Neural crest cell (in vitro differentiated cells): ENCODE results near the gene DEFB132. TPM values are rescaled to one million over a fixed set of nuclear protein-coding genes. Genes with fewer than 3 reads are reported as not detected.
A peak's percentile ranks its signal among the peaks of the same experiment; 100 is the strongest.

Experiments
- DNase-seq: peaks from one replicate; pipeline ENCODE4 v3.0.0; 2021; ENCODE audit warnings: low read depth, mixed read lengths, low spot score
- H3K27ac Mint-ChIP-seq: one replicate; pipeline ENCODE4 v1.8.0; 2021; ENCODE audit warnings: mild to moderate bottlenecking, mixed read lengths; ENCODE audit not compliant: unreplicated experiment
- H3K27me3 Mint-ChIP-seq: 2 replicates; pipeline ENCODE4 v1.8.0; 2021; ENCODE audit warnings: low read depth, mild to moderate bottlenecking, mixed read lengths
- H3K36me3 Mint-ChIP-seq: 2 replicates; pipeline ENCODE4 v1.8.0; 2021; ENCODE audit warnings: low read depth, mild to moderate bottlenecking, mixed read lengths
- H3K4me1 Mint-ChIP-seq: 2 replicates; pipeline ENCODE4 v1.8.0; 2021; ENCODE audit warnings: mixed read lengths
- H3K4me3 Mint-ChIP-seq: one replicate; pipeline ENCODE4 v1.8.0; 2021; ENCODE audit warnings: mild to moderate bottlenecking, mixed read lengths
- H3K9me3 Mint-ChIP-seq: 2 replicates; pipeline ENCODE4 v1.8.0; 2021; ENCODE audit warnings: mixed read lengths
- total RNA-seq: library from RNA; stranded (reverse); gene quantifications from 2 replicates; pipeline ENCODE4 v1.2.1, GENCODE V29; 2021
- TF ChIP-seq, protein P1 (sequence below): fragments of 200-600 bp; sonication (generic); conservative IDR thresholded peaks from 2 replicates; pipeline ENCODE4 v1.5.0; 2021; ENCODE audit warnings: antibody characterized with exemption, mild to moderate bottlenecking

Gene DEFB132
- total RNA-seq, 1 donor from 2014 or later: not detected

- peaks cover 2% of the 10 kb centered on the region for H3K36me3 Mint-ChIP-seq
- no peaks in the 10 kb centered on the region for H3K27me3 Mint-ChIP-seq
- H3K4me3 Mint-ChIP-seq: peak overlapping the region; percentile 88
- no peak for DNase-seq
- H3K27ac Mint-ChIP-seq: peak overlapping the region; percentile 89
- peaks cover 44% of the 10 kb centered on the region for H3K4me1 Mint-ChIP-seq
- TF ChIP-seq, protein P1, sequence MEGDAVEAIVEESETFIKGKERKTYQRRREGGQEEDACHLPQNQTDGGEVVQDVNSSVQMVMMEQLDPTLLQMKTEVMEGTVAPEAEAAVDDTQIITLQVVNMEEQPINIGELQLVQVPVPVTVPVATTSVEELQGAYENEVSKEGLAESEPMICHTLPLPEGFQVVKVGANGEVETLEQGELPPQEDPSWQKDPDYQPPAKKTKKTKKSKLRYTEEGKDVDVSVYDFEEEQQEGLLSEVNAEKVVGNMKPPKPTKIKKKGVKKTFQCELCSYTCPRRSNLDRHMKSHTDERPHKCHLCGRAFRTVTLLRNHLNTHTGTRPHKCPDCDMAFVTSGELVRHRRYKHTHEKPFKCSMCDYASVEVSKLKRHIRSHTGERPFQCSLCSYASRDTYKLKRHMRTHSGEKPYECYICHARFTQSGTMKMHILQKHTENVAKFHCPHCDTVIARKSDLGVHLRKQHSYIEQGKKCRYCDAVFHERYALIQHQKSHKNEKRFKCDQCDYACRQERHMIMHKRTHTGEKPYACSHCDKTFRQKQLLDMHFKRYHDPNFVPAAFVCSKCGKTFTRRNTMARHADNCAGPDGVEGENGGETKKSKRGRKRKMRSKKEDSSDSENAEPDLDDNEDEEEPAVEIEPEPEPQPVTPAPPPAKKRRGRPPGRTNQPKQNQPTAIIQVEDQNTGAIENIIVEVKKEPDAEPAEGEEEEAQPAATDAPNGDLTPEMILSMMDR: no peak
- H3K9me3 Mint-ChIP-seq: no peaks in the 10 kb centered on the region
Measured at GRCh38 chr20:308427-309038, 51.0 kb downstream of the DEFB132 start.

GRCh38 chr20:309306-309840 is 51.8 kb downstream of the DEFB132 start:
- Mint-ChIP-seq H3K36me3 (no peaks in the 10 kb centered on the region), H3K27ac (peak overlapping the region; percentile 100), H3K9me3 (no peaks in the 10 kb centered on the region), H3K4me3 (peak overlapping the region; percentile 88), H3K4me1 (peaks cover 40% of the 10 kb centered on the region), H3K27me3 (no peaks in the 10 kb centered on the region)
- TF ChIP-seq, protein P1: no peak
- no peak for DNase-seq

GRCh38 chr20:309841-310644 is 52.5 kb downstream of the DEFB132 start:
- Mint-ChIP-seq H3K4me1 (peaks cover 40% of the 10 kb centered on the region), H3K27ac (peak overlapping the region; percentile 100), H3K4me3 (peak overlapping the region; percentile 88), H3K36me3 (no peaks in the 10 kb centered on the region), H3K27me3 (no peaks in the 10 kb centered on the region), H3K9me3 (no peaks in the 10 kb centered on the region)
- TF ChIP-seq, protein P1: no peak
- peak; percentile 98 for DNase-seq

- no peaks in the 10 kb centered on the region for H3K36me3 Mint-ChIP-seq
- peak overlapping the region; percentile 88 for H3K4me3 Mint-ChIP-seq
- H3K9me3 Mint-ChIP-seq: no peaks in the 10 kb centered on the region
- H3K27me3 Mint-ChIP-seq: no peaks in the 10 kb centered on the region
- H3K27ac Mint-ChIP-seq: no peak overlapping the region
- TF ChIP-seq, protein P1: no peak
- DNase-seq: no peak
- H3K4me1 Mint-ChIP-seq: peaks cover 40% of the 10 kb centered on the region
Measured at GRCh38 chr20:310645-311044, 53.1 kb downstream of the DEFB132 start.

Other genes with a start within 250 kb of the DEFB132 start
- gene DEFB125, start 170.1 kb upstream of the DEFB132 start, total RNA-seq: not detected in 2 replicates
- gene DEFB126, start 115.1 kb upstream of the DEFB132 start, total RNA-seq: not detected in 2 replicates
- gene DEFB127, start 100.3 kb upstream of the DEFB132 start, total RNA-seq: not detected in 2 replicates
- not detected in 2 replicates for gene DEFB128, start 68.0 kb upstream of the DEFB132 start, total RNA-seq
- not detected in 2 replicates for gene DEFB129, start 30.5 kb upstream of the DEFB132 start, total RNA-seq
- gene C20orf96, start 33.0 kb downstream of the DEFB132 start, total RNA-seq: 34.0 and 40.8 TPM in 2 replicates
- 58.9 and 59.2 TPM in 2 replicates for gene ZCCHC3, start 39.8 kb downstream of the DEFB132 start, total RNA-seq
- 88.7 and 88.8 TPM in 2 replicates for gene SOX12, start 67.8 kb downstream of the DEFB132 start, total RNA-seq
- gene NRSN2, start 89.4 kb downstream of the DEFB132 start, total RNA-seq: 42.0 and 44.4 TPM in 2 replicates
- gene TRIB3, start 123.0 kb downstream of the DEFB132 start, total RNA-seq: 12.5 and 14.4 TPM in 2 replicates
- 62.4 and 65.2 TPM in 2 replicates for gene RBCK1, start 150.6 kb downstream of the DEFB132 start, total RNA-seq
- 30.4 and 33.3 TPM in 2 replicates for gene TBC1D20, start 204.8 kb downstream of the DEFB132 start, total RNA-seq